DMS53 treated with DMSO at 0.1 percent for 48 hours (cell line): Measurements from ENCODE around the gene CLN6.
"Not testable (repeated sequence)": the region's sequence is repeated elsewhere in the genome, so short reads cannot be mapped to it uniquely, and the experiment has no call there.

Experiments
- DNase-seq: peaks from one replicate; lab custom pipeline; 2025; ENCODE audit not compliant: unreplicated experiment; lab: John Stamatoyannopoulos, UW

The CLN6 gene

GRCh38 chr15:68256675-68257450, 27.3 kb upstream of the CLN6 start:
- DNase-seq: peak; percentile 85

DNA sequence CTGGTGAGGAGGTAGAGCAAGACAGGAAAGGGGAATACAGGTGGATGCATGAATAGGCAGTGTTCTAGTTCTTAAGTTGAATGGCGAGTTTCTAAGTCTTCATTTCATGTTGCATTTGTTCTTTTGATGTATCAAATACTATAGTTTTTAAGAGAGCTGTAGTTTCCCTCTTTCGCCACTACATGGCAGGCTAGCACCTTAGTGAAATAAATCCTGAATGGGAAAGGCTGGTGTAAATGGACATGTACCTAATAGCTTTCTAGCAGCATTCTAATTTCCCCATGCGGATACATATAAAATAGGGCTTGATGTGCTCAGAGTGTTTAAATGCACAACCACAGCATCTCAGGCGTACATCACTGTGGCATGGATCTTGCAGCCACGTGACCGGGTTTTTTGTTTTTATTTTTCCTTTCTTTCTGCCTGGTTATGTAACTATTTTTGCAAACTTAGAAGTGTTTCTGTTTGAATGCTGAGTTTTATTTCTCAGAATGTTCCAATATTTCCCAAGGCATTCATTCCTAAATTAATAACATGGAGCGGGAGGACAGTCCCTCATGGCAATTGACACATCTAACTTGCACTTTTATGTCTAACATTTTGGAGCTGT, 23.5 kb upstream of the CLN6 start:
- peak; percentile 85 for DNase-seq

DNA sequence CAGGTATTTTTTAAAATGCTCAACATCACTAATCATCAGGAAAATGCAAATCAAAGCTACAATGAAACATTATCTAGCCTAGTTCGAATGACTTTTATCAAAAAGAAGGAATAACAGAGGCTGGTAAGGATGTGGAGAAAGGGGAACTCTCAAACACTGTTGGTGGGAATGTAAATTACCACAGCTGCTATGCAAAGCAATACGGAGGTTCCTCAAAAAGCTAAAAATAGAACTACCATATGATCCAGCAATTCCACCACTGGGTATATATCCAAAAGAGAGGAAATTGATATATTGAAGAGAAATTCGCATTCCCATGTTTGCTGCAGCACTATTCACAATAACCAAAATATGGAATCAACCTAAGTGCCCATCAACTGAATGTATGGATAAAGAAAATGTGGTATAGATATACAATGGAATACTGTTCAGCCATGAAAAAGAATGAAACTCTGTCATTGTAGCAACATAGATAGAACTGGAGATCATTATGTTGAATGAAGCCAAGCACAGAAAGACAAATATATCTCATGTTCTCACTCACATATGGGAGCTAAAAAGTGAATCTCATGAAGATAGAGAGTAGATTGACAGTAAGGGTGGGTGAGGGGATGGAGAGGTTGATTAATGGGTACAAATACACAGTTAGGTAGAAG, 19.7 kb upstream of the CLN6 start:
- no peak for DNase-seq

DNA sequence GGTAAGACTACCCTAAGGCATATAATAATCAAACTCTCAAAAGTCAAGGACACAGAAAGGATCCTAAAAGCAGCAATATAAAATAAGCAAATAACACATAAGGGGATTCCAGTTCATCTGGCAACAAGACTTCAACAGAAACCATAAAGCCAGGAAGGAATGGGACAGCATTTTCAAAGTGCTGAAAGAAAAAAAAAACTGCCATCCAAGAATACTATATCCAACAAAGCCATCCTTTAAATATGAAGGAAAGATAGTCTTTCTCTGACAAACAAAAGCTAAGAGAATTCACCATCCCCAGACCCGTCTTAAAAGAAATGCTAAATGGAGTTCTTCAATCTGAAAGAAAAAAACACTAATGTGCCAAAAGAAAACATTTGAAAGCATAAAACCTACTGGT, 14.7 kb upstream of the CLN6 start:
- DNase-seq: no peak

DNA sequence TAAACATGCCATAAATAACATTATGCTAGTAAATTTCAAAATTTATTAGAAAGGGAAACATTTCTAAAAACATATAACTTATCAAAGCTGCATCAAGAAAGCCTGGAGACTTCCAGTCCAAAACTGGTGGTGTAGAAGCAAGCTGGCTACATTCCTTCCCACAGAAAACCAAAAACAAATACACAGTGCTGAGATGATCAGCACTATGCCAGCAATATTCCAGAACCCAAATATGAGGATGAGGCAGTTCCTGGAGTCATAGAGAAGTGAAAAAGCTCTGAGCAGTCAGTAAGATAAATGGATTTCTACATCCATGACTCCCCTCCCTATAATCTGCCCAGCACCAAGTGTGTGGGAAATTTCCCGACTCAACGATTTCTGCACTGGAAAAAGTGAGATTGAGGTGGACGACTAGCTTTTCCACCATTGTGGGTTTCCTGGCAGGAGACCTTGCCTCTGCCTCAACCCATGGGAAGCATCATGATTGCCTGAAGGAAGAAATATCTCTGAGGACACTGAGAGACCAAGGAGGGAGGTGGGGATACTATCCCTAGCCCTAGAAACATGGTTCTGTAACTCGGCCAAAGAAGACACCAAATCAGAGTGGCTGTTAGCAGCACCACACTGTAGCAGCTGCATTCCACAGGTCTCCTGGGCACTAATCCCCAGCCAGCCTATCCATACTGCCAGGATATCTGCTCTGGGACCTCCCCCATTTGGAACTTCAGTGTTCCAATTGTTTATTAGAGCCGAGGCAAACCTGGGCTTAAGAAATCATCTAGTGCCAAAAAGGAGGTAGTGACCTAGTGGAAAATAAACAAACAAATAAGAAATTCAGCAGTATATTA, 11.8 kb upstream of the CLN6 start:
- no peak for DNase-seq

DNA sequence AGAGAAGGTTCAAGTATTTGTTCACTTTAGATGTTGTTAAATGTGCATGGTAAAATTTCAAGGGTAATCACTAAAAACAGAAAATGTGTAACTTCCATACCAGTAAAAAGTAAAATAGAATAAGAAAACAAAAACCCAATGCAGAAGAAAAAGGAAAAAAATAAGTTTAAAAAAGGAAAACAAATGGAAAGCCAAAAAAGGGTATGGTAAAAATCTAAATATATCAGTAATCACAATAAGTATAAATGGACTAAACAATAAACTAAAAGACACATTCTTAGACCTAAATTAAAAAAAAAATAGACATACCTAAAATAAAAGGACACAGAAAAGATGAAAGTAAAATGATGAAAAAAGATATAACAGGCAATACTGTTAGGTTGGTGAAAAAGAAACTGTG, 9.5 kb upstream of the CLN6 start:
- DNase-seq: no peak

- no peak for DNase-seq
Measured at GRCh38 chr15:68235022-68235421, 5.5 kb upstream of the CLN6 start.

- DNase-seq: not testable (repeated sequence)
Measured at GRCh38 chr15:68234520-68234919, 5.0 kb upstream of the CLN6 start.

DNA sequence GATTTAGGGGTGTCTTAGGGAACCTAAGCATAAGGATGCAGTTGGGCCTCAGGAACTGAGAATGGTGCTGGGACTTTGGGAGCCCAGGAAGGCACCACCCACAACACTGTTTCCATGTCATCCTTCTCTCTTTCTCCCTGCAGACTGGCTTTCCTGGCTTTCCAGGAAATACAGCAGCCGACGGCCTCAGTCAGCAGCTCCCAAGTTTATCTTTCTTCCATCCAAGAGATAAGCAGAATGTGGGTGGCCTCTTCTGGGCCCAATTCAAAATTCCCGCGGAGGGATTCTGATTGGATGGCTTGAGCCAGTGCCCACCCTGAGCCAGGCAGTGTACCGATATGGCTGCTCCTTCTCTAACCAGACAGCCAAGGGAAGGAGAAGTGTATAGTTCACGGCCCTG, 4.5 kb upstream of the CLN6 start:
- DNase-seq: no peak

DNA sequence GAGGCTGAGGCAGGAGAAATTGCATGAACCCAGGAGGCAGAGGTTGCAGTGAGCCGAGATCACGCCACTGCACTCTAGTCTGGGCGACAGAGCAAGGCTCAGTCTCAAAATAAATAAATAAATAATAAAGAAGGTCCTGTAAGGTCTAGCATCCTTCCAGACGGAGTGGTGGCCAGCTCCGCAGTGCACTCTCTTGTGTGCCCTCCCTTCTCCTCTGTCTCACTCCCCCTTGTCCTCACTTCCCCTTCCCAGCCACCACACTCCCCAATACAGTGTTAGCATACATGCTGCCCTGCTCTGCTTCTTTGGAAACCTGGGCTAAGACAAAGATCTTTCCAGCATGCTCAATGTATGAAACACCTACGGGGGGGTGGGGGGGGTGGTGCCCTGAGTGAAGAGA, 3.4 kb upstream of the CLN6 start:
- DNase-seq: no peak

DNA sequence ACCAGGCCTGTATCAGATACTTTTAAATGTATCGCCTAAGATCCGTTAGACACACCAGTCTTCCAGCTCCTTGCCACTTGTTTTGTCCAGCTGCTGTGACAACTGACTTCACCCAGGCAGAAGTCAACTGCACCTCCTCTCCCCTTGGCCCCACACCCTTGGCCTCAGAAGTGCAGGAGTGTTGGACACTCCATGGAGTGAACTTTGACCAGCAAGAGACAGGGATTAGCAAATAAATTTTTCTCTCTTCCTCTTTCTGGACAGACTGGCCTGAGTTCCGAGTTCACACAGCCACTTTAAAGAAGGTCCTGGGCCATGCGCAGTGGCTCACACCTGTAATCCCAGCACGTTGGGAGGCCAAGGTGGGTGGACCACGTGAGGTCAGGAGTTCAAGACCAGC, 2.9 kb upstream of the CLN6 start:
- no peak for DNase-seq

- DNase-seq: no peak
Measured at GRCh38 chr15:68231102-68231818, 1.7 kb upstream of the CLN6 start.

- DNase-seq: no peak
Measured at GRCh38 chr15:68230157-68231100, 901 bp upstream of the CLN6 start.

GRCh38 chr15:68228971-68229385, 550 bp downstream of the CLN6 start:
- DNase-seq: no peak

GRCh38 chr15:68228143-68228970, 1.2 kb downstream of the CLN6 start:
- DNase-seq: no peak

- no peak for DNase-seq
Measured at GRCh38 chr15:68227643-68228142, 1.8 kb downstream of the CLN6 start.

GRCh38 chr15:68225442-68225841, 4.1 kb downstream of the CLN6 start:
- DNase-seq: not testable (repeated sequence)

DNA sequence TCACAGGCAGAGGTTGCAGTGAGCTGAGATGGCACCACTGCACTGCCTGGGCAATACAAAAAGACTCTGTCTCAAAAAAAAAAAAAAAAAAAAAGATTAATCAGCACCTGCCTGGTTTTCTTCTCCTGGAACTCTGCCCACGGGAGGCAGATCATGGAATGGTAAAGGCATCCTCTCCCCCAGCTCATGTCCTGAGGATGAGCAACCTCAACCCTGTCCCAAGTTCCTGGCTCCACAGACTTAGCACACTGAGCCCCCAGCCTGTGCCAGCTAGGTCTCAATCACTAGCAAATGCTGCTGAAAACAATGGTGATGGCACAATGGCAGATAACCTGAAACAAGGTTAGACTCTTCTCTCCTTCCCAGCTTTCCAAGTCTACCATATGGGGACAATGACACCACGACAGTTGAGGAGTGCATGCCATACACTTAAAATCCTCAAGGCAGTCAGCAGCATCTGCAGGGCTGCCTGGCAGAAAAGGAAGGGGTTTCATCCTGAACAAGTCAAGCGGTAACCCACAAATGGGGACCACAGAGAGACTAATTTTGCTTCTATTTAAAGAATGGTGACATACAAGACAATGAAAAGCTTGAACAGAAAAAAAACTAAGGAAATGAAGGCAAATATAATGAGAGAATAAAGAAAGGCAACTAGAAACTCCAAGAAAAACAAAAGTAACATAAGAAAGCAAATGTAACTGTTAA, 4.8 kb downstream of the CLN6 start:
- DNase-seq: no peak
